ENCODE results near the gene NTRK3.
"Not testable (repeated sequence)": the region's sequence is repeated elsewhere in the genome, so short reads cannot be mapped to it uniquely, and the experiment has no call there.

NTRK3 gene

DNA sequence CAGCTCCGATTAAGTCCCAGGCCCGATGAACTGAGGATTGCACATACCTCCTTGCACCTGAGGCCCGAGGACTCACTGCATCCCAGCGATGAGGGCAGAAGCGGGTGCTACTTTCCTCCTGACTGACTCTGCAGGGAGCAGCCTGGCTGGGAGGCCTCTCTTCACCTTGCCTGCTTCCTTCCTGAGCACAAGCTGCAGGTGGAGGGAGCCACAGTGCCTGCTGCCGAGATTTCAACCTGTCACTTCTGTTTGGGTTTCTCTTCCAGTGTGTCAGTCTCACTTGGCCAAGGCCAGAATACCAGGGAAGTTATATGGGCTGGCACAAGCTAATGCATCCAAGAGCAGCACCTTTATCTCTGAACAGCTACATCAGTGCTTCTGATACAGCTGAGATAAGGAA lies 185.4 kb downstream of the NTRK3 start:
- DNase-seq: no peak

DNA sequence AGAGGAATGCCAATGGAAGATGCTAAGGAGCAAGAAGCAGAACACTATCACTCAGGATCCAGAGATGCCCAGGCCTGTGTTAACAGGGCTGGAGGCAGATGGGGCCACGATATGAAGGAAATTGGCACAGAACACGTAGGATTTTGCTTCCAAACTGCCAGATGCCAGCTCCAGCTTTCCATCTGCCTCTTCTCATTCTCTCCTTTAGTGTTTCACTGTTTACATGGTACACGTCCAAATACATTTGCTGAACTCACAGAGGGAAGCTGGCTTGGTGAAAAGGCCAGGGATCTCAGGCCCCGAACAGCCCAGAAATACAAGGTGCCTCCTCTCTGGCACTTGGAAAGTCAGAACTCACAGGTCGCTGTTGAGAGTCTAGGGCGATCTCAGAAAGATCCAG lies 187.0 kb downstream of the NTRK3 start:
- peak; percentile 90 for DNase-seq

DNA sequence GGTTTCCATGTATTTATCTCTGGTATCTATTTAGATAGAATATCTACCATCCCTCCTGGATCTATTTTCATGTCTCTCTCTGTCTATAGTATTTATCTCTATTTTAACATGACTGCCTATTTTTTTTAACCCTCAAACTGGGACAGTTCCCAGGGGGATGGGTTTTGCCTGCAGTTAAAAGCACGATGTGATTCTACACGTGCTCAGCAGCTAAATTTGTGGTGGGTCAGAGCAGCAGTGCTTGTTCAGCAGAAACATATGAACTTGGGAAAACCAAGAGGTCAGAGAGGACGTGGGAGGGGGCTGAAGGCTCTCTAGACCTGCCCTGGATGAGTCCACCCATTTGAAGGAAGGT lies 189.2 kb downstream of the NTRK3 start:
- DNase-seq: no peak

DNA sequence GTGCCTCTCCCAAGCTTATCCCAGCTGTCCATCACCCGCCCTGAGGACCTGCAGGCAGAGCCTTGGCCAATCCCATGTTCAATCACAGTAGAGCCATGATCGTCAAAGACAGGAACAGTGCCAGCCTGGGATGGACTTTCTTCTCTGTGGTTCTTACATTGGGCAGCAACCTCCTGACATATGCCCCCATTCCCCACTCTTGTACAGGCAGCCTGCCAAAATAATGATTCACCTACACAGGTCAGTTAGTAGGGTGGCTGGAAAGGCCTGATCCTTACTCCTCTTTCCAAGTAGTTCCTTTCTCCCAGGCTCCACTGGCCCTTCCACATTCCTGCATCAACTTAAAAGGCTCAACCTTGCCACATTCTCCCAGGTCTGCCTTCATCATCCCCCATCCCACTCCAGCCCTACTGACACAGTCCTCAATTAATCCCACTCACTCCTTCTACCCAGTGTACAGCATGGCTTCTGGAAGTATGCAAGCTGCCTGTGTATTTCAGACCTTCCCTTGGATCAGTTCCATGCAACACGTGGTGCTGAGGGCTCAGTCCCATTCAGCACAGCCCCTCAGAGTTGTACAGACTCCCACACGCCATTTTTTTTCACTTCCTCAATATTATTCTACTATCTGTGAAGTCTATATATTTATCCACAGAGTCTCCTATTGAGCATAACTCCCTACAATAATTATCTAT lies 189.8 kb downstream of the NTRK3 start:
- peak; percentile 31 for DNase-seq

DNA sequence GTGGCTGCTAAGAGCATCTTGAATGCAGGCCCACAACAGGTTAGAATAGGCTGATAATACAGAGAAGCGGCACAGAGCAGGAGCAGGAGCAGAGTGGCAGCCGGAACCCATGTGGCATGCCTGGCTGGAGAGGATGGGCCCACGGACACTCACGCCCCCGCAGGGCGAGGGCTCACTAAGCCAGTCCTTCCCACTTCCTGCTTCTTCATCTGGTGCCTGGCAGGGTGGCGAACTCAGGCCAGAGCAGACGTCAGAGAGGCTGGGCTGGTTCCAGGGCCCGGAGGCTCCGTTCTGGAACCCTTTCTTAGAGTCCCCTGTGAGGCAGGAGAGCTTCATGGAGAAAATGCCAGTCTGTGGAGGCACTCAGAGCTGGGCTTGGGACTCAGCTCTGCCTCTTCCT lies 195.1 kb downstream of the NTRK3 start:
- DNase-seq: no peak

DNA sequence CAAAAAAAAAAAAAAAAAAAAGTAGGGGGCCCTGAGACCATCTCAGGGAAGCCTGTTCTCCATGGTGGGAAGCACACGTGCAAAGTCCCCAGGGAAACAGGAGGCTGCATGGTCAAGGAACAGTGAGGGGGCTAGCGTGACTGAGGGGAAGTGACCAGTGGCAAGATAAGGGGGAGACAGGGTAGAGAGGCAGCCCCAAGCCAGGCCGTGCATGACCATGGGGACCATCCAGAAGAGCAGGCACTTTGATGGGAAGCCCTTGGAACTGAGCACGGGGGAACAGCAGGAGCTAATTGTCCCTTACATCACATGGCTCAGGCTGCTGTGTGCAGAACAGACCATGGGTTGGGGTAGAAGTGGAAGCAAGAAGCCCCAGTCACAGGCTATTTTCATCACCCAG lies 196.2 kb downstream of the NTRK3 start:
- DNase-seq: no peak

DNA sequence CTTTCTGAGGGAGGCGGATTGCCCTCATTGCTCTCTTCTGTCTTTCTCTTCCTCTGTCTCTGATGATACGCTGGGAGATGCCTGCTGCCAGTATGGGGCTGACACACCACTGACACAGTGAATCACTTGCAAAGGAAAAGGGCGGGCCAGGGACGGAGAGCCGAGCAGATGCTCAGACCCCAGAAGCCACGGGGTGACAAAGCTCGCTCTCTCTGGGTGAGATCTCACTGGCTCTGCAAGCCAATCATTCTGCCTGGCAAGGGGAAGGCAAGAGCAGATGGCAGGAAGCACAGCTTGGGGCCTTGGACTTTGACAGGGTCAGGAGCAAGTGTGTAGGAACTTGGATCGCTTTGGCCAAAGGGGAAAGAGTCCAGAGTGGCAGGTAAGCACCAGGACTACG lies 198.7 kb downstream of the NTRK3 start:
- peak; percentile 28 for DNase-seq

DNA sequence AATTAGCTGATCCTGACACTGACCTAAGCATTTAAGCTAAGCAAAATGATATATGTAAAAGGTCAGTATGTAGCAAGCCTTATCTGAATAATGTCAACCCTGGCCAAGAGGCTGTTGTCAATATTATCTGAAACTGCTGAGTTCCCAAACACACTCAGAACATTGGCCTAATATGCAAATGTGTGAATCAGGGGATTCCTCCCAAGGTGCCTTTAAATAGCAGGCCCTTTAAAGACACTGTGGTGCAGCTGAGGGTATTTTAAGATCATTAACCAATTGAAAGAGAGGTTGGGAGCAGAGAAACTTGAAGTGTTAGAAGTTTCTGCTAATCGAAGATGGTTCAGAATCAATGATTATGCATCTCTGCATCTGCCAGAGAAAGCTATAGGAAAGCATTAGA lies 207.0 kb downstream of the NTRK3 start:
- DNase-seq: no peak

DNA sequence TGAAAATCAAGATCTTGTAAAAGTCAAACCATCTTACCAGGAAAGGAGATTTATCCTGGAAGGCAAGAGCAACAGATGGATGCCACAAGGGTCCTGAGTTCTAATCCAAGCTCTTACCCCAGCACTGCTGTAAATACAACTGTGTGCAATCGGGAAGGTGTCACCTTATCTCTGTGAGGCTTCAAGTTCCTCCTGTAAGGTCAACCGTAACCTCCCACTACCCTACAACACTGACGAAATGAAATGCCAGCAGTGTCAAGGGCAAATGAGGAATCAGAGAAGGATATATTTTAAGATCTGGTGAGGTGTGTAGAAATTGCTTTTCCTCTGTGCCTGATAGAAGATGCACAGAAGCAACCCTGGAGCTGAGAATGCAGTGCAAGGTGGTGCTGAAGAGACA lies 207.8 kb downstream of the NTRK3 start:
- DNase-seq: no peak

DNA sequence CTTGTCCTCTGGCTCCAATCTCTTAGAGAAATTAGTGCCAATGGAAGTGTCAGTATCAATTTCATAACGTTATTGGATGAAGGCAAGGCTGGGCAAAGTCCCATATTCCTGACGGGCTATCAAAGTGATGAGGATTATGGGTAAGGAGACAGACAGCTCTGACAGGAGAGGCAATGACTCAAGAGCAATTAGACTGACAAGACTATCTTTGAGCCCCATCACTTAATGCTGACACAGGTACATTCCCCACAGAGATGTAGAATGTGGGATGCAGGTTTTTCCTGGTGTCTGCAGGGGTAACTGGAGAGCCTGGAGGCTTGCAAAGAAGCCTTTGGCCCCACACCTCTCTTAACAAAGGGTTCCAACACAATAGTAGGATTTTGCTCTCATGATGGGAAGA lies 208.3 kb downstream of the NTRK3 start:
- DNase-seq: no peak

DNA sequence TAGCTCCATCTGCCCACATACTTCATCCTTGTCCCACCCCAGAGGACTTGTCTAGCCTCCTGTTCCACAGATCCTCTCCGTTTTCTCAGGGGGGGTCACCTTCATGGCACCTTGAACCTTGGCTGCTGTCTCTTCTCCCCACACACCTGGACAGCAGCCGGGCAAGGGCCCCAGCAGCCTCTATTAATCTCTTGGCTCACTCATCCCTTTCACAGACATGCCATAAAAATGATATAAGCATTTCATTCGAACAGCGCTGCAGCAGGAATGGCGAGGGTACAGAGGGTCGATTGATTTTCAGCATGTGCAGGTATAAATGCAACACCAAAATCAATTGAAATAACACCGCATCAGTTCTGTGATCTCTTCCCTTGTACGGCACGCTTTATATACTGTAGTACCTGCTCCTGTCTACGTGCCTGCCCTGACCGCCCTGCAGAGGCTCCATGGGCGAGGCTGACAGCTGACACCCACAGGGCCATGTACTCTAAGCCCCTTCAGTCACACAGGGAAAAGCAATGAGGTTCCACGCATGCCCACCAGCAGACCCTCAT lies 209.9 kb downstream of the NTRK3 start:
- DNase-seq: no peak

DNA sequence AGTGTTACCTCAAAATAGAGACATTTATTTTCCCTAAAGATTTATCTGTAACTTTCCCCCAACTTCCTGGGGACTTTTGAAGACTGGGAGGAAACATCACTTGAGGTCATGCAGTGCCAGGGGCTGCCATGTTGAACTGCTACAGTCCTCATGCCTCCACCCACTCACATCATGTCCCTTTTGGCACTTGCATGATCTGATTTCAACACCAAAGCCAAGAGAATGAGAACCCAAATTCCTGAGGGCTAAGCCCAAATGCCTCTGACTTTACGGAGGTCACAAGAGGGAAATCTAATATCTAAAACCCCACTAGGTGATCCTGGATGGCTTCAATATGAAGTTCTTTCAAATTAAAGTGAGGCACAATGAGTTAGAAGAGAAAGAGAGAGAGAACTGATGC lies 213.1 kb downstream of the NTRK3 start:
- no peak for DNase-seq

DNA sequence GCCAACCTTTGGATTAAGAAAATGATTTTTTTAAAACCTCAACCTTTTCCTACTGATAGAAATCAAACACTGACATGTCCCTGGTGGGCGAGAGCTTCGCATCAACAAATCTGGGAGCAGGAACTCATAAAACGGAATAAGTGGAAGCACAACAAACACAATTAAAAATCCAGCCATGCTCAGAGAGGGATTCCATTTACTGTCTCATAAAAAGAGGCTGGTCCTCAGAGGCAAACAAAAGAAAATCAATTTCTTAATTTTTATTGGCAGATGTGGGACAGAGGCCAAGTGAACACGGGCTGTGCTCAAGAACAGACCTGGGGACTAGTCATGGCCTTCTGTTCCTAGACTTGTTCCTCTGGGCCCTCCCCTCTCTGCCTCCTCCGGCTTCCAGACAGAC lies 214.5 kb downstream of the NTRK3 start:
- DNase-seq: no peak

DNA sequence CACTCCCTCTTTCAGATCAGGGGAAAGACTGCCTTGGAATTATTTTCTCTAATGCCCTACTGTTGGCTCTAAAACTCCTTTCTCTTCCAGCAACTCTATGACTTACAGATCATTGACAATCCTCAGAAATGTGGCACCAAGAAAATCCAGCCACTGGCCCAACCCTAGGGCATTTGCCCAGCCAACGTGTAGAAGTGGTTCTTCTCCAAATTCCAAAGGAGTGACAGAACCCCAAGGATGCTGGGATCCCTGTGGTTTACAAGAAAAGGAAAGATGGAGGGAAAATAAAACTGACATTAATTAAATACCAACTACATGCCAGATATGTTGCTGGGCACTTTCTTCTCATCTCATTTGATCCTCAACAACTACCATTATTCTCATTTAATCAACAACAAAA lies 216.0 kb downstream of the NTRK3 start:
- no peak for DNase-seq

DNA sequence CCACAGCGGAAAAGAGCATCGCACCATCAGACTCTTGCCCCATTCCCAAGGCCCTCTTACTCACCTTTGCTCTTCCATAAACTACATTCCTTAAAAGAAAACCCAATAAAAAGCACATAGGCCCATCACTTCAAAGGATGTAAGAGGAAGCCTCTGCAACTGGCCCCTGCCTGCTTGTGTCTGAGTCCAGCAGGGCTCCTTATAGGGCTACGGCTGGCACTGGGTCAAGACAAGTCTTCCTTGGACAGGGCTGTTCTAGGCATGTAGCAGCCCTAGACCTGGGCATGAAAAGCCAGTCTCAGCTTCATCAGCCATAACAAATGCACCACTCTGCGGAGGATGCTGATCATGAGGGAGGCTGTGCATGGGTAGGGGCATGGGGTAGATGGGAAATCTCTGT lies 218.3 kb downstream of the NTRK3 start:
- no peak for DNase-seq

DNA sequence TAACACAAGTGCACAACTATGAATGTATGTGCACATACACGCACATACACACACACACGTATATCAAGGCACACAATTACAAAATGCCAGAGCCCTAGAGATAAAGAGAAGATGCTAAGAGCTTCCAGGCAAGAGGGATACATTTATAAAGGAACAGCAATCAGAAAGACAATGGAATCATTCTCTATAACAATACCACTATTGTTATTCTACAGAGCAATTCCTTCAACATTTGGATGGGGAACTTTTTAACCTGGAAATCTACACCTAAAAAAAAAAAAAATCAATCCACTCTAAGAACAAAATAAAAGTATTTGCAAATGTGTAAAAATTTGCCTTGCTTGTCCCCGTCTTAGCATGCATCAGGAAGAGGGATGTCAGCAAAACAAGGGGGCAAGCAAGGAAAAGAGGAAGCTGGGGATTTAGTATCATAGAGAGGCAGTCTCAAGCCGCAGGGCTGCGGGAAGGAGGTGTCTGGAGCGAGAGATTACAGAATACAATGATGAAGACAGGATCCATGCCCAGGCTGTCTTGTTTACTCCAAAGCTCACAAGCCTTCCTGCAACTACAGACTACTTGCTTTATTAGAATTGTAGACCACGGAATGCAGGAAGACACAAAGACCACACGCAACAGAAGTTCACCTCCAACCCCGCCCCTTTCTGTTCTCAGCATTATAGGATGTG lies 220.2 kb downstream of the NTRK3 start:
- no peak for DNase-seq

DNA sequence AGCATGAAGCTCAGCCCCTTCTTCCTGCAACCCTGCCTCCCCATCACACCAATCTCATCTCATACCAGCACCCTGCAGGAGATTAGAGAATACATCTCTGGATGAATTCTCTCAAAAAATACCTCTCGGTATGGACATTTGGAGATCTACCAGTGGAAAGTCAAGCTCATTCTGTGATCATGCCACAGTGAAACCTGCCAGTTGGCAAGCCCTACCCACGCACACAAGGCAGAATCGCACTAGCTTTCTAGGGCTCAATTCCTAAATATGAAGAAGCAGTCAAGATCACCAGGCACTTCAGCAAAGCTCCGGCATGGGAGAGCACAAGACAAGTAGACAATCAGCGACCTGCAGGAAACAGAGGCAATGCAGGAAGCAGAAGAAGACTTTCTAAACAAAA lies 221.2 kb downstream of the NTRK3 start:
- no peak for DNase-seq

DNA sequence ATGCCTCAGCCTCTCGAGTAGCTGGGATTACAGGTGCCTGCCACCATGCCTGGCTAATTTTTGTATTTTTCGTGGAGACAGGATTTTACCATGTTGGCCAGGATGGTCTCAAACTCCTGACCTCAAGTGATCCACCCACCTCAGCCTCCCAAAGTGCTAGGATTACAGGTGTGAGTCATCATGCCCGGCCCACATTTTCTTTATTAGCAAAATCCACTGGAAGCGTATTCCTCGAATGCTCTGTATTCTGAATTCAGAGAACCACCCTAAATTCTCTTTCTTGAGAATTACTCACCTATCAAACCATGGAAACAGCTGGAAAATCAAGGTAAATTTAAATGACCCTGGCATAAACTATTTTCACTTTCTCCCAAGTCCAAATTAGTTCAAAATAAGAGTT lies 223.1 kb downstream of the NTRK3 start:
- DNase-seq: not testable (repeated sequence)

DNA sequence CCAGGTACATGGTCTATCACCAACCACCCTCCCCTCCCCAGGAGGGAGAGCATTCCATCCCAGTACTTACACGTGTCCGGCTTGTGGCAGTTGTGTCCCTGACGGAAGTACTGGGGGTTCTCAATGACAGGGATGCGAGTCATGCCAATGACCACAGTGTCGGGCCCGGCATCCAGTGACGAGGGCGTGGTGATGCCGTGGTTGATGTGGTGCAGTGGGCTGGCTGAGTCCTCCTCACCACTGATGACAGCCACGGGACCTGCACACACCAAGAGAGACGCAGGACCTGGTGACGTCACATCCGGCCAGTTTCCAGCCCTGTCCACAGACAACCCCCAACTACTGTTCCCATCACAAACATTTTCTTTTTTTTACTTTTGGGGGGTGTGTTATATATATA lies 223.8 kb downstream of the NTRK3 start:
- DNase-seq: no peak

DNA sequence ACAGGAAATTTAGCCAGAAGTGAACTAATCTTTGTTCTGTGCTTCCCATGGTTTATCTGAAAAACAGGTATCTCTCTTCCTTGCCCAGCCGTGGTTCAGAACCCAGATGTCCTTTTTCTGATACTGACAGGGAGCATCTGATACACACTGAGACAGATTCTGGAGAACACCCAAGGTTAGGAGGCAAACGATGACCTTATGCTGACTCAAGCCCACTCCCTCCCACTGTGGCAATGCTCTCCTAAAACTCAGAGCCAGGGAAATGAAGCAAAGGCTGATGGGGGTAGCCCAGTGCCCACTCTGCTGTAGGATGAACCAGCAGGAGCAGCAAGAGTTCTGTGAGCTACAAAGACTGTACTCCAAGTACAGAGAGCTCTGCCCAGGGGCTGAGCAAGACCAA lies 225.1 kb downstream of the NTRK3 start:
- DNase-seq: no peak

DNA sequence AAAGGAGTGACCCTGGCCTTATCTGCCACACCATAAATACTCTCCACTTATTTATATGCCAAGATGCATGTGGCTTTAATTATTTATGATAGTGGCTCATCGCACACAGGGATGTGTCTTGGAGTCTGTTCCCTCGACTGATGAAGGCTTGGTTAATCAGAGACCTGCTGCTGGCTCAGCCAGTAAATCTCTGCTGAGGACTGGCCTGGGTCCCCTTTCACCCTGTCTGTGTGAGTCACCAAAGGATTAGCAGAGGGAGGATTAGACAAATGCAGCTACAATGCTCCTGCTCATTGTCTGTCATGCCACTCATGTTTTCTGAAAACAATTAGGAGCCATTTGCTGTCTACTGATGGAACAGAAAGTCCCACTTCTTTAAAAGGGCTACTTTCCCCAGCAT lies 226.8 kb downstream of the NTRK3 start:
- DNase-seq: no peak

DNA sequence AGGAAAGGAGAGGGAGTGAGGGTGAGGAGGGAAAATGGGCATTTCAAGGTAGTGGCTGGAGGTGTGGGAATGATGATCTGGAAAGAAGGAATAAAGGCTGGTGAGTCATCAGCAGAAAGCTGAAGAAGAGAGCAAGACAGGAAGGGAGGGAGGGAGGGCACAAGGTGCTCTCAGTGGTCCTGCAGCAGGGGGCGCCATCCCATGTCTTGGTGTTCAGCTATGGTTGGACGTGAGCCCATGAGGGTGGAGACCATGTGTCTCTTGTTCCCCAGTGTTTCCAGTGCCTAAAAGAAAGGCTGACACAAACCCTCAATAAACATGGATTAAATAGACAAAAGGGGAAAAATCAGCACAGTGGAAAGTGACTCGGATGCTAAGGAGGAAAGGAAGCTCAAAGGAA lies 228.5 kb downstream of the NTRK3 start:
- peak; percentile 8 for DNase-seq

DNA sequence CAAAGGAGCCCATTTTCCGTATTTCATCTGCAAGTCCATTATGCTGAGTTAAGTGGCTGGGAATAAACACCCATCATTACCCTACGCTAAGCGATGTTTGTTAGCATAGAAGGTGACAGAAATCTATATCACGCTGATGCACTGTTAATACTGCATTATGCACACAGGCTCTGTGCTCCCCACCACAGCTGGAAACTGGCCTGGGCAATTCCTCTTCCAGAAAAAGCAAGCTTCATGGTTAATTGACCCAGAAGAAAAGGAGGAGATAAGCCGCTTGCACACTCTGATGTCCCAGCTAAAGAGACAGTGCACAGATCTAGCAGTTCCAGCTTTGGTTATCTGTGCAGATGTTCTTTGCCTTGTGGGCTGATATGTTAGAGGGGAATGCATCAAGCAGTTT lies 232.6 kb downstream of the NTRK3 start:
- DNase-seq: no peak

DNA sequence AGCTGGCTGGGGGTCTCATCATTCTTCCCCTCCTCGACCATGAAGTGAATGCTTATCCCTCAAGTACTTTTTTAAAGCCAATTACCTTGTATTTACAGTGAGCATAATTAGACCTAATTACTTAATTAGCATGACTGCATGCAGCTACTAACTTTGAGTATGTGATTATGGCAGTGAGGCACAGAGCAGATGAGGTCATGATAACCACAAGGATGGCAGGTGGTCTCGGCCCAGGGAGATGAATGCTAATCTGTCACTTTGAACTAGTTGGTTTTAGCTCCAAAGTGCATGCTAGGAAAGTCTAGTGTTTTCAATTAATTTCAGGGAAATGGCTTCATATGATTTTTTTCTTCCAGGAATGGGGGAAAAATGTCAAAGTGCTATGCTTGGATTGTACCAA lies 233.8 kb downstream of the NTRK3 start:
- DNase-seq: peak; percentile 5

DNA sequence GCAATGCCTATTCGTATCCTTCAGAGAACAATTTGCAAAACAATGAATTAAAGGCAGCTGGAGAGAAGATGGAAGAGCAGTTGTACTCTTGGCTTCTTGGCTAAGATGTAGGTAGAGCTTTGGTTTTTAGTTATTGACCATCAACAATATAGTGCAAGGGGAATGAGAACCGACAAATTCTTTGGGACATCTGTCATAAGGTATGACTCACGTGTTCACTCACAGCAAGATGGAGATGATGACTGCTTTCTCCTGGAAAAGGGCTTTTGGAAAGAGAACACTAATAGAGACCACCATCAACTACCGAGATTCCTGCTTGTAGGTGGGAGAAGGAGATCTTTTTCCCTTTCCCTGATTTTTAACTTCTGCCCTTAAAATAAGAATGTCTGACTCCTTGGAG lies 234.9 kb downstream of the NTRK3 start:
- DNase-seq: no peak
